Neural progenitor cell (in vitro differentiated cells): Measurements from ENCODE around the gene TAS2R60.

Experiments
- EZH2 ChIP-seq: fragments of 200-600 bp; sonication (generic); IDR thresholded peaks from 2 replicates; pipeline ENCODE4 v1.6.1; 2017; ENCODE audit warnings: antibody characterized with exemption, mild to moderate bottlenecking, moderate library complexity
- EZH2phosphoT487 ChIP-seq: fragments of 200-600 bp; sonication (generic); IDR thresholded peaks from 2 replicates; pipeline ENCODE4 v1.6.1; 2017; ENCODE audit warnings: antibody characterized with exemption
- TF ChIP-seq, protein P1 (sequence below): fragments of 200-600 bp; sonication (generic); IDR thresholded peaks from 2 replicates; pipeline ENCODE4 v1.5.1; 2017; ENCODE audit warnings: antibody characterized with exemption, mild to moderate bottlenecking

DNA sequence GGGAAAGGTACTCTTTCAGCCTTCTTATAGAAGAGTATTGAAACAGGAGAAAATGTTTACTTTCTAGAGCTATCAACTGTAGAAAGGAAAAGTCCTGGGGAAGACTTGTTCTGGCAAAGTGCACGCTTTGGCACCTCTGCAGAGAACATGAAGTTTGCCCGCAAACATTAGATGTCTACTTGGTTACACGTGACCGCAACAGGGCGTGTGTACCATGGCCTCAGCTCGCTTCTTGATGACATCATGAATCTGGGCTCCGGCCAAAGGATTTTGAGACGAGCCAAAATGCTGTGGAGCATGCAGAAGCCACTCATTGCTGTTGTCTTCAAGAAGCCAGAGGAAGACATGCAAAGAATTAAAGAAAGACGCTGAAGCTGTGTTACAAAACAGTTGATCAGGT lies 8.6 kb upstream of the TAS2R60 start:
- TF ChIP-seq, protein P1, sequence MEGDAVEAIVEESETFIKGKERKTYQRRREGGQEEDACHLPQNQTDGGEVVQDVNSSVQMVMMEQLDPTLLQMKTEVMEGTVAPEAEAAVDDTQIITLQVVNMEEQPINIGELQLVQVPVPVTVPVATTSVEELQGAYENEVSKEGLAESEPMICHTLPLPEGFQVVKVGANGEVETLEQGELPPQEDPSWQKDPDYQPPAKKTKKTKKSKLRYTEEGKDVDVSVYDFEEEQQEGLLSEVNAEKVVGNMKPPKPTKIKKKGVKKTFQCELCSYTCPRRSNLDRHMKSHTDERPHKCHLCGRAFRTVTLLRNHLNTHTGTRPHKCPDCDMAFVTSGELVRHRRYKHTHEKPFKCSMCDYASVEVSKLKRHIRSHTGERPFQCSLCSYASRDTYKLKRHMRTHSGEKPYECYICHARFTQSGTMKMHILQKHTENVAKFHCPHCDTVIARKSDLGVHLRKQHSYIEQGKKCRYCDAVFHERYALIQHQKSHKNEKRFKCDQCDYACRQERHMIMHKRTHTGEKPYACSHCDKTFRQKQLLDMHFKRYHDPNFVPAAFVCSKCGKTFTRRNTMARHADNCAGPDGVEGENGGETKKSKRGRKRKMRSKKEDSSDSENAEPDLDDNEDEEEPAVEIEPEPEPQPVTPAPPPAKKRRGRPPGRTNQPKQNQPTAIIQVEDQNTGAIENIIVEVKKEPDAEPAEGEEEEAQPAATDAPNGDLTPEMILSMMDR, result no peak
- TF ChIP-seq EZH2 (no peak), EZH2phosphoT487 (no peak)
